GM19455 (cell line): ENCODE measurements around the gene CAP2.
"Not testable (repeated sequence)": the region's sequence is repeated elsewhere in the genome, so short reads cannot be mapped to it uniquely, and the experiment has no call there.

Source experiments
- ATAC-seq: cut with Tn5 transposase; IDR thresholded peaks from one replicate; pipeline ENCODE4 v1.9.1; 2021; ENCODE audit not compliant: unreplicated experiment

Gene CAP2

GRCh38 chr6:17396256-17396655 lies 2.9 kb downstream of the CAP2 start:
- no peak for ATAC-seq

- ATAC-seq = no peak
These were observed 4.4 kb downstream of the CAP2 start for GRCh38 chr6:17397764-17398194.

- ATAC-seq = not testable (repeated sequence)
These were observed 12.0 kb downstream of the CAP2 start for GRCh38 chr6:17405181-17405943.

GRCh38 chr6:17405944-17406245 lies 12.5 kb downstream of the CAP2 start:
- no peak for ATAC-seq

- ATAC-seq = no peak
These were observed 14.7 kb downstream of the CAP2 start for GRCh38 chr6:17408081-17408480.

GRCh38 chr6:17410281-17410680 lies 16.9 kb downstream of the CAP2 start:
- ATAC-seq = no peak

GRCh38 chr6:17413313-17413750 lies 19.9 kb downstream of the CAP2 start:
- no peak for ATAC-seq

GRCh38 chr6:17414395-17414794 lies 21.0 kb downstream of the CAP2 start:
- not testable (repeated sequence) for ATAC-seq

GRCh38 chr6:17415321-17415720 lies 21.9 kb downstream of the CAP2 start:
- no peak for ATAC-seq

- no peak for ATAC-seq
These were observed 23.4 kb downstream of the CAP2 start for GRCh38 chr6:17416806-17417205.

- no peak for ATAC-seq
These were observed 24.4 kb downstream of the CAP2 start for GRCh38 chr6:17417817-17418216.

GRCh38 chr6:17418281-17419188 lies 25.1 kb downstream of the CAP2 start:
- no peak for ATAC-seq

- no peak for ATAC-seq
These were observed 25.8 kb downstream of the CAP2 start for GRCh38 chr6:17419189-17419575.

- ATAC-seq = no peak
These were observed 27.0 kb downstream of the CAP2 start for GRCh38 chr6:17420368-17420767.

- ATAC-seq = no peak
These were observed 28.0 kb downstream of the CAP2 start for GRCh38 chr6:17421406-17421805.

- no peak for ATAC-seq
These were observed 29.6 kb downstream of the CAP2 start for GRCh38 chr6:17423026-17423425.

GRCh38 chr6:17427062-17427461 lies 33.7 kb downstream of the CAP2 start:
- ATAC-seq = no peak

GRCh38 chr6:17427617-17428016 lies 34.2 kb downstream of the CAP2 start:
- no peak for ATAC-seq

- not testable (repeated sequence) for ATAC-seq
These were observed 35.3 kb downstream of the CAP2 start for GRCh38 chr6:17428595-17429120.

GRCh38 chr6:17429383-17430061 lies 36.1 kb downstream of the CAP2 start:
- ATAC-seq = no peak

GRCh38 chr6:17431581-17431980 lies 38.2 kb downstream of the CAP2 start:
- no peak for ATAC-seq
